NCI-H748 (cell line): Measurements from ENCODE around the gene PSD2.

Experiments
- DNase-seq: peaks from one replicate; lab custom pipeline; 2025; ENCODE audit not compliant: unreplicated experiment; lab: John Stamatoyannopoulos, UW

Gene PSD2

GRCh38 chr5:139872851-139873794, 77.5 kb downstream of the PSD2 start:
- no peak for DNase-seq

- DNase-seq = no peak
Observed at GRCh38 chr5:139875957-139876356, 80.3 kb downstream of the PSD2 start.

- DNase-seq = no peak
Observed at GRCh38 chr5:139877129-139877597, 81.6 kb downstream of the PSD2 start.

GRCh38 chr5:139878093-139878492, 82.5 kb downstream of the PSD2 start:
- DNase-seq = no peak

GRCh38 chr5:139880416-139881142, 85.0 kb downstream of the PSD2 start:
- no peak for DNase-seq

GRCh38 chr5:139881143-139881733, 85.6 kb downstream of the PSD2 start:
- DNase-seq = peak; percentile 10

GRCh38 chr5:139882316-139882715, 86.7 kb downstream of the PSD2 start:
- no peak for DNase-seq

GRCh38 chr5:139882961-139883539, 87.4 kb downstream of the PSD2 start:
- DNase-seq = no peak

- DNase-seq = no peak
Observed at GRCh38 chr5:139884144-139884543, 88.5 kb downstream of the PSD2 start.

- no peak for DNase-seq
Observed at GRCh38 chr5:139884734-139885133, 89.1 kb downstream of the PSD2 start.

- DNase-seq = no peak
Observed at GRCh38 chr5:139885172-139885856, 89.7 kb downstream of the PSD2 start.

- DNase-seq = no peak
Observed at GRCh38 chr5:139885857-139886208, 90.2 kb downstream of the PSD2 start.

GRCh38 chr5:139886213-139886612, 90.6 kb downstream of the PSD2 start:
- no peak for DNase-seq

GRCh38 chr5:139888370-139888769, 92.8 kb downstream of the PSD2 start:
- DNase-seq = no peak

- no peak for DNase-seq
Observed at GRCh38 chr5:139889410-139889809, 93.8 kb downstream of the PSD2 start.

GRCh38 chr5:139893873-139894272, 98.3 kb downstream of the PSD2 start:
- no peak for DNase-seq
